Spinal cord (tissue), 10 donors: ENCODE results near the gene RUFY4. TPM values are rescaled to one million over a fixed set of nuclear protein-coding genes. Genes with fewer than 3 reads are reported as not detected.

Experiments
- DNase-seq, 6 donors: peaks; one replicate each; pipeline versions ENCODE4 v3.0.0 to v3.0.0-alpha.2; 2013 to 2015; ENCODE audit warnings: low spot score in 6 of 6, low read depth in 4 of 6
- H3K27ac ChIP-seq: one replicate; pipeline ENCODE4 v1.5.1; 2013; ENCODE audit warnings: low read depth, low read length, control low read depth
- H3K27me3 ChIP-seq: one replicate; pipeline ENCODE4 v1.6.1; 2013; ENCODE audit warnings: low read length; ENCODE audit not compliant: control insufficient read depth, insufficient read depth
- H3K36me3 ChIP-seq: one replicate; pipeline ENCODE4 v1.6.1; 2013; ENCODE audit warnings: low read length; ENCODE audit not compliant: control insufficient read depth, insufficient read depth
- H3K4me1 ChIP-seq: one replicate; pipeline ENCODE4 v1.6.1; 2013; ENCODE audit warnings: low read length; ENCODE audit not compliant: control insufficient read depth, insufficient read depth
- H3K4me3 ChIP-seq: one replicate; pipeline ENCODE4 v1.5.1; 2013; ENCODE audit warnings: low read depth, low read length, control low read depth
- H3K9me3 ChIP-seq: one replicate; pipeline ENCODE4 v1.6.1; 2013; ENCODE audit warnings: low read length; ENCODE audit not compliant: control insufficient read depth, insufficient read depth
- WGBS: methylation state at CpG from one replicate; pipeline ENCODE4 v1.1.5; 2013; ENCODE audit warnings: missing lambda C conversion rate; ENCODE audit not compliant: insufficient coverage; 5-methylcytosine and 5-hydroxymethylcytosine counted together
- polyA plus RNA-seq, 2 donors: library from polyadenylated mRNA; unstranded; fragments of 120-200 nt; gene quantifications; one replicate each; pipeline ENCODE4 v1.2.1, GENCODE V29; 2013; ENCODE audit not compliant: insufficient read length in 2 of 2
- total RNA-seq, 2 donors: library from RNA; depleted of rRNA in 1 of 2; stranded (reverse); fragments of 120-200 nt in 1 of 2; fragments of >200 nt in 1 of 2; gene quantifications; one replicate each; pipeline versions ENCODE4 v1.2.3 to v1.2.4, GENCODE V29; 2013 to 2014
- donor health status: healthy.

Gene RUFY4
- total and polyA plus RNA-seq, 4 donors = 0.06 to 0.67 (median 0.21) TPM

GRCh38 chr2:218129458-218130135 is 60.5 kb downstream of the RUFY4 start:
- H3K36me3 ChIP-seq = no peaks in the 10 kb centered on the region

GRCh38 chr2:218130377-218130776 is 61.3 kb downstream of the RUFY4 start:
- H3K36me3 ChIP-seq = no peaks in the 10 kb centered on the region
- H3K4me3 ChIP-seq = no peak overlapping the region
- no peaks in the 10 kb centered on the region for H3K9me3 ChIP-seq
- no peak for DNase-seq
- no peaks in the 10 kb centered on the region for H3K27me3 ChIP-seq
- no peak overlapping the region for H3K27ac ChIP-seq
- WGBS = no CpG with 5 or more reads among the region's 2 CpGs
- no peaks in the 10 kb centered on the region for H3K4me1 ChIP-seq

More at GRCh38 chr2:218129458-218130135, 60.5 kb downstream of the RUFY4 start:
- no peak overlapping the region for H3K4me3 ChIP-seq
- no peaks in the 10 kb centered on the region for H3K9me3 ChIP-seq
- DNase-seq = no peak
- H3K27me3 ChIP-seq = no peaks in the 10 kb centered on the region
- 61% methylated on average over 2 of the region's 6 CpGs for WGBS
- no peak overlapping the region for H3K27ac ChIP-seq
- H3K4me1 ChIP-seq = no peaks in the 10 kb centered on the region

DNA sequence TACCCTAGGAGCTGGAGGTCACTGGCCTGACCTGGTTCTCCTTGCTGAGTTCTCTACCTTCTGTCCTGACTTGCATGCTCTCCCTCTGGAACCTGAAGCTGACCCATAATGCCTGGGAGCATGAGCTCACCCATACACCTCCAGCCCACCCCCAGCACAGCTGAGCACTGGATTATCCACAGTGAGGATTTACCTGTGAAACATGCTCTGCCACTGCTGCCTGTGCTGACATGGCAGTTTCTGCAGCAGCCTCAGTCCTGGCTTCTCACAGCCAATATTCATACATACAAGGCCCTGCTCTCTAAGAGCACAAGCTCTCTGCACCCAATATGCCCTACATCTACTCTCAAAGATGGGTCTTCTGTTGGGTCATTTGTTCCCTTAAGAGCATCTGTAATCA is 61.8 kb downstream of the RUFY4 start:
- no peaks in the 10 kb centered on the region for H3K4me1 ChIP-seq
- DNase-seq = no peak
- H3K27ac ChIP-seq = no peak overlapping the region
- H3K36me3 ChIP-seq = no peaks in the 10 kb centered on the region
- no peaks in the 10 kb centered on the region for H3K9me3 ChIP-seq
- H3K27me3 ChIP-seq = no peaks in the 10 kb centered on the region
- H3K4me3 ChIP-seq = no peak overlapping the region

DNA sequence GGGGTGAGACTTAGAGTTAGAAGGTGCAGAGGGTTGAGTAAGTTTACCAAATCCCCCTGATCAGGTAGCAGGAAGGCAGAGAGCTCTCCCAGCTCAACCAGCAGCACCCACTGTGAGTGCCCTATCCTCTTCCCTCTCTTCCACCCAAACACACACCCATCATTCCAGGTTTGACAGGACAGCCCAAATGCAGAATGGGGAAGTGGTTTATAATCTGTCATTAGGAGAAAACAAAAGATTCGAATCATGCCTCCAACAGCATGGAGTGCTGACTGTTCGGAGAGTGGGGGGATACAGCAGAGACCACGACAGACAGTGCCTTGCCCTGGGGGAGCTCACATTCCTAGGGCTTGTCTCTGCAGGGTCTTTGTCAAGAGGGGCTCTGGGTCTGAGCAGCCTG is 68.5 kb downstream of the RUFY4 start:
- H3K27ac ChIP-seq = no peak overlapping the region
- H3K9me3 ChIP-seq = no peaks in the 10 kb centered on the region
- no peaks in the 10 kb centered on the region for H3K27me3 ChIP-seq
- no peaks in the 10 kb centered on the region for H3K36me3 ChIP-seq
- H3K4me3 ChIP-seq = no peak overlapping the region
- no peaks in the 10 kb centered on the region for H3K4me1 ChIP-seq
- 66% methylated on average over 3 of the region's 3 CpGs for WGBS
- no peak for DNase-seq

DNA sequence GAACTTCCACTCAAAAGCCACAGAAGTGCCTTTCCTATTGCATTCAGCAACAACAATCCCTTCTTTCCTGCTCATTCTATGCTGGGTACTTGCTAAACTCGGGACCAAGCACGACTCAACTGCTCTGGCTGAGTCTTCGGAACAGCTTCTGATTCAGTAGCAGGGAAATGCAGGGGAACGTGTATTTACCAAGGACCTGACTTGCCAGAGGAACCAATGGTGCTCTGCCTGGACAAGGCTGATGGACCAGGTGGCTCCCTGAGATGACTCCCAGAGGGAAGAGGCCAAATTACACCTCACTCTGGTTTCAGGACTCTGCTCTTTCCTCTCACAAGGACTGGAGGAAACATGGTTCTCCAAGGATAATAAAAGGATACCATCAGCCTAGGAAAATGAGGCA is 69.0 kb downstream of the RUFY4 start:
- DNase-seq = no peak
- Histone ChIP-seq H3K4me3 (no peak overlapping the region), H3K4me1 (no peaks in the 10 kb centered on the region), H3K27me3 (no peaks in the 10 kb centered on the region), H3K9me3 (no peaks in the 10 kb centered on the region), H3K36me3 (no peaks in the 10 kb centered on the region), H3K27ac (no peak overlapping the region)
- 76% methylated on average over 4 of the region's 4 CpGs for WGBS

Other genes starting within 250 kb of the RUFY4 start
- 10 to 100 TPM; 46.9 to 54.3 TPM for gene TNS1, start 66.3 kb upstream of the RUFY4 start, total RNA-seq
- gene TNS1, start 66.3 kb upstream of the RUFY4 start, polyA plus RNA-seq = 10 to 100 TPM; 61.9 to 64.5 TPM
- gene CXCR2, start 56.8 kb downstream of the RUFY4 start, total RNA-seq = 1 to 10 TPM in 1 of 2 donors, under 1 TPM in 1; 0.06 to 3.3 TPM
- gene CXCR2, start 56.8 kb downstream of the RUFY4 start, polyA plus RNA-seq = under 1 TPM; 0.16 to 0.26 TPM
- under 1 TPM in 1 of 2 donors, not detected in 1; 0.89 TPM for gene CXCR1, start 97.7 kb downstream of the RUFY4 start, total RNA-seq
- gene CXCR1, start 97.7 kb downstream of the RUFY4 start, polyA plus RNA-seq = not detected
- 100 to 1,000 TPM; 163 to 192 TPM for gene ARPC2, start 147.9 kb downstream of the RUFY4 start, total RNA-seq
- gene ARPC2, start 147.9 kb downstream of the RUFY4 start, polyA plus RNA-seq = 100 to 1,000 TPM; 237 to 248 TPM
- gene GPBAR1, start 191.8 kb downstream of the RUFY4 start, total RNA-seq = under 1 TPM; 0.30 to 0.44 TPM
- under 1 TPM; 0.36 to 0.74 TPM for gene GPBAR1, start 191.8 kb downstream of the RUFY4 start, polyA plus RNA-seq
- gene AAMP, start 200.9 kb downstream of the RUFY4 start, total RNA-seq = 100 to 1,000 TPM in 1 of 2 donors, 10 to 100 TPM in 1; 82.1 to 104 TPM
- 100 to 1,000 TPM; 123 to 128 TPM for gene AAMP, start 200.9 kb downstream of the RUFY4 start, polyA plus RNA-seq
- gene PNKD, start 201.3 kb downstream of the RUFY4 start, total RNA-seq = 10 to 100 TPM; 45.7 to 72.7 TPM
- 100 to 1,000 TPM in 1 of 2 donors, 10 to 100 TPM in 1; 96.0 to 101 TPM for gene PNKD, start 201.3 kb downstream of the RUFY4 start, polyA plus RNA-seq
- gene TMBIM1, start 223.2 kb downstream of the RUFY4 start, total RNA-seq = 10 to 100 TPM; 49.9 to 93.4 TPM
- 10 to 100 TPM; 21.6 to 34.2 TPM for gene TMBIM1, start 223.2 kb downstream of the RUFY4 start, polyA plus RNA-seq